Suprapubic skin (tissue), 3 donors: ENCODE measurements around the gene FAM131B.

Experiments used
- POLR2A ChIP-seq, 2 donors: fragments of 450-650 bp; IDR thresholded peaks; one replicate each; pipeline ENCODE4 v1.6.1; 2017; ENCODE audit warnings: antibody characterized with exemption in 2 of 2, mild to moderate bottlenecking in 2 of 2, moderate library complexity in 2 of 2
- TF ChIP-seq, protein P1 (sequence below), 2 donors: fragments of 200-600 bp in 1 of 2; fragments of 450-650 bp in 1 of 2; sonication (generic) in 1 of 2; IDR thresholded peaks; one replicate each; pipeline ENCODE4 v1.5.1; 2016 to 2019; ENCODE audit warnings: antibody characterized with exemption in 2 of 2, mild to moderate bottlenecking in 1 of 2, moderate library complexity in 1 of 2

DNA sequence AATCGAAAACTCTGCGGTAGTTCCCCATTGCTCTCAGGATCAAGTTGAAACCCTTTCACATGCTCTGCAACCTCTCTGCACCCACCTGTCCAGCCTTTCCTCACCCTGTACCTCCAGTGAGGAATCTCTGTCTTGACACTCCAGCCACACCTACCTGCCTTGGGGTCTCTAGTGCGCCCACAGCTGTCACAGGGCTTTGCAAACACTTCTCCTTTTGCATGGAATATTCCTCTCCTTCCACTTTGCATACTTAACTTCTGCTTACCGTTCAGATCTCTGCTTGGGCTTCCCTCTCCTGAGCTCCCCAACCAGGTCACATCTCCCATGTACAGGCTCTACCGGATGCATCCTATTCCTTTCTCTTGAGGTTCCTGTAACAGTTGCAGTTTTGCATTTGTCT, 12.0 kb upstream of the FAM131B start:
- TF ChIP-seq POLR2A (IDR thresholded peaks at IDR 0.05), result no peak
- TF ChIP-seq, protein P1, sequence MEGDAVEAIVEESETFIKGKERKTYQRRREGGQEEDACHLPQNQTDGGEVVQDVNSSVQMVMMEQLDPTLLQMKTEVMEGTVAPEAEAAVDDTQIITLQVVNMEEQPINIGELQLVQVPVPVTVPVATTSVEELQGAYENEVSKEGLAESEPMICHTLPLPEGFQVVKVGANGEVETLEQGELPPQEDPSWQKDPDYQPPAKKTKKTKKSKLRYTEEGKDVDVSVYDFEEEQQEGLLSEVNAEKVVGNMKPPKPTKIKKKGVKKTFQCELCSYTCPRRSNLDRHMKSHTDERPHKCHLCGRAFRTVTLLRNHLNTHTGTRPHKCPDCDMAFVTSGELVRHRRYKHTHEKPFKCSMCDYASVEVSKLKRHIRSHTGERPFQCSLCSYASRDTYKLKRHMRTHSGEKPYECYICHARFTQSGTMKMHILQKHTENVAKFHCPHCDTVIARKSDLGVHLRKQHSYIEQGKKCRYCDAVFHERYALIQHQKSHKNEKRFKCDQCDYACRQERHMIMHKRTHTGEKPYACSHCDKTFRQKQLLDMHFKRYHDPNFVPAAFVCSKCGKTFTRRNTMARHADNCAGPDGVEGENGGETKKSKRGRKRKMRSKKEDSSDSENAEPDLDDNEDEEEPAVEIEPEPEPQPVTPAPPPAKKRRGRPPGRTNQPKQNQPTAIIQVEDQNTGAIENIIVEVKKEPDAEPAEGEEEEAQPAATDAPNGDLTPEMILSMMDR (IDR thresholded peaks at IDR 0.05), result no peak
